ENCODE results near the gene C5AR1. TPM values are rescaled to one million over a fixed set of nuclear protein-coding genes. Genes with fewer than 3 reads are reported as not detected.

The C5AR1 gene
- total and polyA plus RNA-seq, 9 of the 15 experiments (the other 6 are each of a cell fraction or from before 2014, with no cell fraction given) = 0.06 to 1.6 (median 0.28) TPM; not detected in 3

GRCh38 chr19:47324502-47324901 lies 14.8 kb downstream of the C5AR1 start (continued):
- TF ChIP-seq, protein P1, sequence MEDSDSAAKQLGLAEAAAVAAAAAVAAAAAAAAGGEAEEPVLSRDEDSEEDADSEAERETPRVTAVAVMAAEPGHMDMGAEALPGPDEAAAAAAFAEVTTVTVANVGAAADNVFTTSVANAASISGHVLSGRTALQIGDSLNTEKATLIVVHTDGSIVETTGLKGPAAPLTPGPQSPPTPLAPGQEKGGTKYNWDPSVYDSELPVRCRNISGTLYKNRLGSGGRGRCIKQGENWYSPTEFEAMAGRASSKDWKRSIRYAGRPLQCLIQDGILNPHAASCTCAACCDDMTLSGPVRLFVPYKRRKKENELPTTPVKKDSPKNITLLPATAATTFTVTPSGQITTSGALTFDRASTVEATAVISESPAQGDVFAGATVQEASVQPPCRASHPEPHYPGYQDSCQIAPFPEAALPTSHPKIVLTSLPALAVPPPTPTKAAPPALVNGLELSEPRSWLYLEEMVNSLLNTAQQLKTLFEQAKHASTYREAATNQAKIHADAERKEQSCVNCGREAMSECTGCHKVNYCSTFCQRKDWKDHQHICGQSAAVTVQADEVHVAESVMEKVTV (CRISPR knock-in tag; IDR thresholded peaks at IDR 0.05) = no peak
- TF ChIP-seq ZNF239 (CRISPR knock-in tag; IDR thresholded peaks at IDR 0.05) (no peak), ZNF76 (CRISPR knock-in tag; IDR thresholded peaks at IDR 0.05; ENCODE audit: borderline replicate concordance) (no peak), ETV1 (tag; conservative IDR thresholded peaks at IDR 0.05; ENCODE audit: low read depth) (no peak), RBFOX2 (IDR thresholded peaks at IDR 0.05; ENCODE audit: low read depth, low read length) (no peak), KLF16 (IDR thresholded peaks at IDR 0.05) (no peak), ZNF12 (CRISPR knock-in tag; IDR thresholded peaks at IDR 0.05) (no peak), ATF1 (CRISPR knock-in tag; IDR thresholded peaks at IDR 0.05) (no peak), ATF1 (tag; IDR thresholded peaks at IDR 0.05) (no peak), CBX2 (IDR thresholded peaks at IDR 0.05; ENCODE audit: insufficient read depth, low read length, poor library complexity, severe bottlenecking) (no peak), CTCFL (IDR thresholded peaks at IDR 0.05; ENCODE audit: borderline replicate concordance, insufficient read depth, low read depth, low read length, poor library complexity, severe bottlenecking) (no peak), ZNF165 (CRISPR knock-in tag; IDR thresholded peaks at IDR 0.05; ENCODE audit: borderline replicate concordance) (no peak), CSDE1 (IDR thresholded peaks at IDR 0.05) (no peak), PURB (CRISPR knock-in tag; IDR thresholded peaks at IDR 0.05; ENCODE audit: low read depth) (no peak), CXXC5 (CRISPR knock-in tag; IDR thresholded peaks at IDR 0.05) (no peak), POU5F1 (IDR thresholded peaks at IDR 0.05; ENCODE audit: borderline replicate concordance, low read depth, low read length, partially characterized antibody) (no peak)
- TF ChIP-seq, protein P2, sequence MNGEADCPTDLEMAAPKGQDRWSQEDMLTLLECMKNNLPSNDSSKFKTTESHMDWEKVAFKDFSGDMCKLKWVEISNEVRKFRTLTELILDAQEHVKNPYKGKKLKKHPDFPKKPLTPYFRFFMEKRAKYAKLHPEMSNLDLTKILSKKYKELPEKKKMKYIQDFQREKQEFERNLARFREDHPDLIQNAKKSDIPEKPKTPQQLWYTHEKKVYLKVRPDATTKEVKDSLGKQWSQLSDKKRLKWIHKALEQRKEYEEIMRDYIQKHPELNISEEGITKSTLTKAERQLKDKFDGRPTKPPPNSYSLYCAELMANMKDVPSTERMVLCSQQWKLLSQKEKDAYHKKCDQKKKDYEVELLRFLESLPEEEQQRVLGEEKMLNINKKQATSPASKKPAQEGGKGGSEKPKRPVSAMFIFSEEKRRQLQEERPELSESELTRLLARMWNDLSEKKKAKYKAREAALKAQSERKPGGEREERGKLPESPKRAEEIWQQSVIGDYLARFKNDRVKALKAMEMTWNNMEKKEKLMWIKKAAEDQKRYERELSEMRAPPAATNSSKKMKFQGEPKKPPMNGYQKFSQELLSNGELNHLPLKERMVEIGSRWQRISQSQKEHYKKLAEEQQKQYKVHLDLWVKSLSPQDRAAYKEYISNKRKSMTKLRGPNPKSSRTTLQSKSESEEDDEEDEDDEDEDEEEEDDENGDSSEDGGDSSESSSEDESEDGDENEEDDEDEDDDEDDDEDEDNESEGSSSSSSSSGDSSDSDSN (IDR thresholded peaks at IDR 0.05; ENCODE audit: borderline replicate concordance in 1 of 2, low read depth in 2 of 2, low read length in 2 of 2) = no peak
- TF ChIP-seq, protein P3, sequence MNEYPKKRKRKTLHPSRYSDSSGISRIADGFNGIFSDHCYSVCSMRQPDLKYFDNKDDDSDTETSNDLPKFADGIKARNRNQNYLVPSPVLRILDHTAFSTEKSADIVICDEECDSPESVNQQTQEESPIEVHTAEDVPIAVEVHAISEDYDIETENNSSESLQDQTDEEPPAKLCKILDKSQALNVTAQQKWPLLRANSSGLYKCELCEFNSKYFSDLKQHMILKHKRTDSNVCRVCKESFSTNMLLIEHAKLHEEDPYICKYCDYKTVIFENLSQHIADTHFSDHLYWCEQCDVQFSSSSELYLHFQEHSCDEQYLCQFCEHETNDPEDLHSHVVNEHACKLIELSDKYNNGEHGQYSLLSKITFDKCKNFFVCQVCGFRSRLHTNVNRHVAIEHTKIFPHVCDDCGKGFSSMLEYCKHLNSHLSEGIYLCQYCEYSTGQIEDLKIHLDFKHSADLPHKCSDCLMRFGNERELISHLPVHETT (CRISPR knock-in tag; conservative IDR thresholded peaks at IDR 0.05 in 1 of 2, IDR thresholded peaks at IDR 0.05 in 1 of 2) = no peak
- TF ChIP-seq, protein P4, sequence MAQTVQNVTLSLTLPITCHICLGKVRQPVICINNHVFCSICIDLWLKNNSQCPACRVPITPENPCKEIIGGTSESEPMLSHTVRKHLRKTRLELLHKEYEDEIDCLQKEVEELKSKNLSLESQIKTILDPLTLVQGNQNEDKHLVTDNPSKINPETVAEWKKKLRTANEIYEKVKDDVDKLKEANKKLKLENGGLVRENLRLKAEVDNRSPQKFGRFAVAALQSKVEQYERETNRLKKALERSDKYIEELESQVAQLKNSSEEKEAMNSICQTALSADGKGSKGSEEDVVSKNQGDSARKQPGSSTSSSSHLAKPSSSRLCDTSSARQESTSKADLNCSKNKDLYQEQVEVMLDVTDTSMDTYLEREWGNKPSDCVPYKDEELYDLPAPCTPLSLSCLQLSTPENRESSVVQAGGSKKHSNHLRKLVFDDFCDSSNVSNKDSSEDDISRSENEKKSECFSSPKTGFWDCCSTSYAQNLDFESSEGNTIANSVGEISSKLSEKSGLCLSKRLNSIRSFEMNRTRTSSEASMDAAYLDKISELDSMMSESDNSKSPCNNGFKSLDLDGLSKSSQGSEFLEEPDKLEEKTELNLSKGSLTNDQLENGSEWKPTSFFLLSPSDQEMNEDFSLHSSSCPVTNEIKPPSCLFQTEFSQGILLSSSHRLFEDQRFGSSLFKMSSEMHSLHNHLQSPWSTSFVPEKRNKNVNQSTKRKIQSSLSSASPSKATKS (CRISPR knock-in tag; IDR thresholded peaks at IDR 0.05) = no peak

Data from K562 (cell line).